ENCODE measurements around the gene SCN1B.

Gene SCN1B

GRCh38 chr19:35056513-35057063 lies 26.3 kb downstream of the SCN1B start:
- no peak for DNase-seq

- DNase-seq = no peak
Measured at GRCh38 chr19:35058370-35058769, 28.1 kb downstream of the SCN1B start.

GRCh38 chr19:35059006-35059798 lies 28.9 kb downstream of the SCN1B start:
- DNase-seq = no peak

GRCh38 chr19:35059799-35060091 lies 29.5 kb downstream of the SCN1B start:
- DNase-seq = no peak

- no peak for DNase-seq
Measured at GRCh38 chr19:35060160-35060855, 30.0 kb downstream of the SCN1B start.

- no peak for DNase-seq
Measured at GRCh38 chr19:35061583-35062373, 31.5 kb downstream of the SCN1B start.

GRCh38 chr19:35062942-35063341 lies 32.7 kb downstream of the SCN1B start:
- DNase-seq = no peak

- DNase-seq = peak; percentile 14
Measured at GRCh38 chr19:35063940-35064818, 33.9 kb downstream of the SCN1B start.

- DNase-seq = no peak
Measured at GRCh38 chr19:35065574-35065973, 35.3 kb downstream of the SCN1B start.

- DNase-seq = no peak
Measured at GRCh38 chr19:35066121-35066520, 35.9 kb downstream of the SCN1B start.

- peak; percentile 87 for DNase-seq
Measured at GRCh38 chr19:35066691-35067563, 36.7 kb downstream of the SCN1B start.

- no peak for DNase-seq
Measured at GRCh38 chr19:35068941-35069634, 38.8 kb downstream of the SCN1B start.

- no peak for DNase-seq
Measured at GRCh38 chr19:35069696-35070095, 39.4 kb downstream of the SCN1B start.

GRCh38 chr19:35070471-35070870 lies 40.2 kb downstream of the SCN1B start:
- DNase-seq = no peak

GRCh38 chr19:35073516-35073915 lies 43.2 kb downstream of the SCN1B start:
- no peak for DNase-seq

GRCh38 chr19:35073941-35074340 lies 43.7 kb downstream of the SCN1B start:
- no peak for DNase-seq

GRCh38 chr19:35074426-35075201 lies 44.3 kb downstream of the SCN1B start:
- DNase-seq = no peak

GRCh38 chr19:35075202-35076025 lies 45.1 kb downstream of the SCN1B start:
- no peak for DNase-seq

- no peak for DNase-seq
Measured at GRCh38 chr19:35076026-35076370, 45.7 kb downstream of the SCN1B start.

All from activated CD4-positive, alpha-beta T cell treated with anti-CD3 and anti-CD28 coated beads, Interleukin-2, amount 50 U/mL, for 16 hours (primary cell).